ENCODE results near the gene IGF2R.

DNA sequence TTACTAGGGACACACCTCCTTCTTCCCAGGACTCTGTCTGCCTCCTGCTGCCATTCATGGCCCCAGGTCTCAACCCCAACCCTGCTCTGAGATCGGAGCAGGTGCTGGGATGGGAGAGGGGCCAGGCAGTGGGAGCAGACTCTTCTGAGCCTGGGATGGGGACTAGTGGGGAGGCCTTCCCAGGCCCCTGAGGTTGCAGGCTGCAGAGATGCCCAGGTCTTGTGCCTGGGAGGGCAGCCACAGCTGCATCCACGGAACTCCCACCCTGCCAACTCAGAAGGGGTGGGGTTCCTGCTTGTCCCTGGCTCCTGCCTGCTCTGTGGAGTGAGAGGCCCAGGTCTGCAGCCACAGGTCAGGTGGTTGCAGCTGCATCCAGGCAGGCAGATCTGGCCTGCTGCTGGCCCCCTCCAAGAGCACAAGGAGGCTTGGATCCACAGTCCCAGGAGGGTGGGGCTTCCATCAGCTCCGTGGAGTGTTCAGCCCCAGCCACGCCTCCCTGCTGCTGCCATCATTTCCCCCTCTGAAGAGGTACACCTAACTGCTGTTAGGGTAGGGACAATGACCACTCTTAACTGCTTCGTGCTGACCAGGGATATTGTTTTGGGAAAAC lies 149.8 kb downstream of the IGF2R start:
- no peak for TF ChIP-seq POLR2A (IDR thresholded peaks at IDR 0.05)
- TF ChIP-seq, protein P1, sequence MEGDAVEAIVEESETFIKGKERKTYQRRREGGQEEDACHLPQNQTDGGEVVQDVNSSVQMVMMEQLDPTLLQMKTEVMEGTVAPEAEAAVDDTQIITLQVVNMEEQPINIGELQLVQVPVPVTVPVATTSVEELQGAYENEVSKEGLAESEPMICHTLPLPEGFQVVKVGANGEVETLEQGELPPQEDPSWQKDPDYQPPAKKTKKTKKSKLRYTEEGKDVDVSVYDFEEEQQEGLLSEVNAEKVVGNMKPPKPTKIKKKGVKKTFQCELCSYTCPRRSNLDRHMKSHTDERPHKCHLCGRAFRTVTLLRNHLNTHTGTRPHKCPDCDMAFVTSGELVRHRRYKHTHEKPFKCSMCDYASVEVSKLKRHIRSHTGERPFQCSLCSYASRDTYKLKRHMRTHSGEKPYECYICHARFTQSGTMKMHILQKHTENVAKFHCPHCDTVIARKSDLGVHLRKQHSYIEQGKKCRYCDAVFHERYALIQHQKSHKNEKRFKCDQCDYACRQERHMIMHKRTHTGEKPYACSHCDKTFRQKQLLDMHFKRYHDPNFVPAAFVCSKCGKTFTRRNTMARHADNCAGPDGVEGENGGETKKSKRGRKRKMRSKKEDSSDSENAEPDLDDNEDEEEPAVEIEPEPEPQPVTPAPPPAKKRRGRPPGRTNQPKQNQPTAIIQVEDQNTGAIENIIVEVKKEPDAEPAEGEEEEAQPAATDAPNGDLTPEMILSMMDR (IDR thresholded peaks at IDR 0.05): no peak
